GM18502 (cell line): ENCODE data around the gene NUP62CL.
"Not testable (repeated sequence)": the region's sequence is repeated elsewhere in the genome, so short reads cannot be mapped to it uniquely, and the experiment has no call there.

Experiments
- ATAC-seq: cut with Tn5 transposase; IDR thresholded peaks from one replicate; pipeline ENCODE4 v1.9.1; 2021; ENCODE audit warnings: mild to moderate bottlenecking; ENCODE audit not compliant: unreplicated experiment, poor library complexity

NUP62CL gene, protein sequence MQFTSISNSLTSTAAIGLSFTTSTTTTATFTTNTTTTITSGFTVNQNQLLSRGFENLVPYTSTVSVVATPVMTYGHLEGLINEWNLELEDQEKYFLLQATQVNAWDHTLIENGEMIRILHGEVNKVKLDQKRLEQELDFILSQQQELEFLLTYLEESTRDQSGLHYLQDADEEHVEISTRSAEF

DNA sequence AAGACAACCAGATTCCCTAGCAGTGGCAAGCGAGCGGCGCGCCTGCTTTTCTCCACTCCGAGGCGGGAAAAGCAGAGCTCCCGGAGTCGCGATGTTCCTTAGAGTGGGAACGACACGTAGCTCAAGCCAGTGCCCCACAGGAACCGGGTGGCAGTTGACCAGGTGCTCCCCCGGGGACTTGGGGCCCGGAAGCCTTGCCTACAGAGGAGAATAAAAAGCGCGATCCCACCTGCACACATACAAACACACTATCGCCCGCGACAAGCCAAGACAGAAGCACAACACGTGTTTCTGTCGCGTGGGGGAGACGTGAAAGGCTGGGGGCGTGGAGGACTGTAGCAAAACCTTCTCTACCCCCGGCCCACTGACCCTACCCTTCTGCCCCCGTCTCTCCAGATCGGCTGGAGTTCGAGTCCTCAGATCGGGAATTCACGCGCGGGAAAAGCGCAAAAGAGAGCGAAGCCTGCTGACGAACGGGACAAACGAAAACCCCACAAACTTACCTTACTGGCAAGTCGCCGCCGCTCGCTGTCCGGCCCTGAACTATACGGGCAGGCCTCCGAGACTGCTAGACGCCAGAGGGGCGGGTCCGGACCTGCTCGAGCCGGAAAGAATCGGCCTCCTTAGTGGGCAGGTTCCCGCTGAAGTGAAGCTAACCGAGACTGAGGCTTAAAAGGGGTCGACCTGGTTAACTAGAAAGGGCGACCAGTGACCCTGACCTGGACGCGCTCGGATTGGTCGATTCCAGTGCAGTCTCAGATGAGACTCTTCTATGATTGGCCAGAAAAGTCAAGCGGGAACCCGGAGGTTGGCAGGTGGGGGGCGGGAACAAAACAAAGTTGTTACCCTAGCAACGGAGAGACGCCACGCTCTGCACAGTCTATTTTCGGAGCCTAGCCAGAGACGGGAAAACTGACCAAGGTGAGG is at the start of gene NUP62CL, which contains the start of gene DNAAF6:
Gene NUP62CL, minus strand, starts transcription at position 664 of the 927 bp plus-strand sequence. CDS start 31,287 bp downstream, outside the sequence.
Gene DNAAF6, plus strand, starts transcription at position 842 of the 927 bp plus-strand sequence. CDS start 6,265 bp downstream, outside the sequence.
- ATAC-seq = no peak

GRCh38 chrX:107228486-107228819 is 22.2 kb upstream of the NUP62CL start:
- ATAC-seq = no peak

DNA sequence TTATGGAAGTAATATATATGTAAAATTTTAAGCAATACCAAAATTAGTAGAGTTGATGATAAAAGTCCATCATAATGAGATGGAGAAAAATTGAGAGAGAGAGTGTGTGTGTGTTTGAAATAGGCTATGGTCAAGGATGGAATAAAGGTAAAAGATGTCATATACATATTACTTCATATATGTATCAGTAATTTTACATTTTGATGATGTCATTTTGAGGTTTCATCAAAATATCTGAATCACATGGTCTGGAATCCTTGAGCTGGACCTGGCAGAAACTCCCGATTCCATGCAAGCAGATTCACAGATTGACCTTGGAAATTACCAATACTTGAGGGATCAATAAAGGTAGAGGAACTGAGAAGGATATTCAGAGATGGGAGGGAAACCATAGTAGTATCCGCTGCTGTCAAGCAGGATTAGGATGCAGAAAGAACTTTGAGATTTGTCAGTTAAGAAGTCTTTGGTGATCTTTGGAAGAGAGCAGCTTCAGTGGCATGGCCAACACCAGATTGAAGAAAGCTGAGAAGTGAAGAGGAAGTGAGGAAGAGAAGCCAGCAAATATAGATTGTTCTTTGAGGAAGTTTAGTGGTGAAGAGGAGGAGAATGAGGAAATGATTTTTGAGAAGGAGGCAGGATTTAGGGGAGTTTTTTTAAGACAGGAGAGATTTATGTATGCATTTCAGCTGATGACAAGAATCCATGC is 21.7 kb upstream of the NUP62CL start:
- no peak for ATAC-seq

- no peak for ATAC-seq
These were observed 20.5 kb upstream of the NUP62CL start for GRCh38 chrX:107226757-107227156.

GRCh38 chrX:107213477-107213876 is 7.2 kb upstream of the NUP62CL start:
- ATAC-seq = no peak

DNA sequence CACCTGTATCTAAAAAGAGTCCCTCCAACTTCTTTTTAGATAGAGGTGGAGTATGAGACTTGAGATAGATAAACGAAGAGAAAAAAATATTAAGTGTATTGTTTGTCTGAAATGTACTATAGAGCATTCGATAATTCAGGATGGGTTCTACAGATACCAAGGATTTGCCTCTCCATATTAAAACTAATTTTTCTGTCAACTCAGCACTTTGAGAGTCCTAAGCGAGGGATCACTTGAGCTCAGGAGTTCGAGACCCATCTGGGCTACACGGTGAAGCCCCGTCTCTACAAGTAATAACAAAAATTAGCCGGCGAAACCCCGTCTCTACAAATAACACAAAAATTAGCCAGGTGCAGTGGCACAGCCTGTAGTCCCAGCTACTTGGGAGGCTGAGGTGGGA is 1.7 kb upstream of the NUP62CL start:
- ATAC-seq = no peak

DNA sequence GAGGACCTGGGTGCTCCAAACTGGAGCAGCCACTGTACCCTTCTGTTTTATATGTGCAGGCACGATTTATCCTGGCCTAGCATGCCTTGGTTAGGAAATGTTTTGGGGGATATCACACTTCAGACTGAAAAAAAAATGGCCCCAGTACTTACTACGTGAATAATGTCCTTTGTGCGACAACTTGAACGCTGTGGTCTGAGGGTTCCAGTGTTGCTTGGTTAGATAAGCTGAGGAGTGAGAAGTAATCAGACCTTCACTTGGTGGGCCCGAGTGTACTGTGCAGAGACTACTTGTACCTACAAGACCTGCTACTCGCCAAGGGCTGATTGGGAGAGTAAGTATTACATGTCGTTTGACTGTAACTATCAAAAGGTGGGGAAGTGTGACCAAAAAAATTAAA is 856 bp upstream of the NUP62CL start:
- no peak for ATAC-seq

GRCh38 chrX:107206697-107207065 is 448 bp upstream of the NUP62CL start:
- no peak for ATAC-seq

GRCh38 chrX:107204068-107204605 is 2.1 kb downstream of the NUP62CL start:
- no peak for ATAC-seq

GRCh38 chrX:107199491-107199890 is 6.7 kb downstream of the NUP62CL start:
- no peak for ATAC-seq

GRCh38 chrX:107198074-107198473 is 8.2 kb downstream of the NUP62CL start:
- ATAC-seq = not testable (repeated sequence)

DNA sequence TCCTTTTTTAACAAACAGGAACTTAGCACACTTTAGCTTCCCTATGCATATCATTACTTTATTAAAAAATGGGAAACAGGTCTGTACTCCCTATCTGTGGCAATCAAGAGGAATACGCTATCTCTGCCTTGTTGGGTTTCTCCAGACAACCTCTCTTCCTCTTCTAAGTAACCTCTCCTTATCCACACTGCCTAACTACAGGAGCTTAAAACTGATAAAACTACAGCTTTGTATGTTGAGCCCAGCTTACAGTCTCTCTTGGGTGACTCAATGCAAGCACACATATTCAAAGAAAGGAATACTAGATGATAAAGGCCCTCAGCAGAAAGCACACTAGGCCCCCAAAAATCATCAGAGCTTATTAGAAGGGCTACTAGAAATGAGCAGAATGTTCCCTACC is 8.9 kb downstream of the NUP62CL start:
- ATAC-seq = no peak

DNA sequence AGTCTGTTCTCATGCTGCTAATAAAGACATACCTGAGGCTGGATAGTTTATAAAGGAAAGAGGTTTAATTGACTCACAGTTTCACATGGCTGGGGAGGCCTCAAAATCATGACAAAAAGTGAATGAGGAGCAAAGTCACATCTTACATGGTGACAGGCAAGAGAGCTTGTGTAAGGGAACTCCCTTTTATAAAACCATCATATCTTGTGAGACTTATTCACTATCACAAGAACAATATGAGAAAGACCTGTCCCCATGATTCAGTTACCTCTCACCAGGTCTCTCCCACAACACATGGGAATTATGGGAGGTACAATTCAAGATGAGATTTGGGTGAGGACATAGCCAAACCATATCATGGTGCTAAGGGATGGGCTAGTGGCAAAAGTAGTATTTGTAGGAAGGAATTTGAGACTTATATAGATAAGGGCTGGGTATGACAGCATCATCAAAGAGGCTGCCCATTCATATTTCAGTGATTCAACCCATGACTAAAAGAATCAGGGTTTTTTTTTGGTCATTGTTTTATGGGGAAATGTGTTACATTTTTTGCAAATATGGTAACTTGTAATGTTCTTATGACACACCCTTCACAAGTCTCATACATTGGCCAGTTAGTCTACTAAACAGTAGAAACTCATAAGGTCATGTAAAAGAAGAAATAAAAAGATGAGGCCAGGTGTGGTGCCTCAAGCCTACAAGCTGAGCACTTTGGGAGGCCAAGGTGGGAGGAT is 34.7 kb downstream of the NUP62CL start:
- ATAC-seq = no peak

- ATAC-seq = no peak
These were observed 37.5 kb downstream of the NUP62CL start for GRCh38 chrX:107168712-107169111.

DNA sequence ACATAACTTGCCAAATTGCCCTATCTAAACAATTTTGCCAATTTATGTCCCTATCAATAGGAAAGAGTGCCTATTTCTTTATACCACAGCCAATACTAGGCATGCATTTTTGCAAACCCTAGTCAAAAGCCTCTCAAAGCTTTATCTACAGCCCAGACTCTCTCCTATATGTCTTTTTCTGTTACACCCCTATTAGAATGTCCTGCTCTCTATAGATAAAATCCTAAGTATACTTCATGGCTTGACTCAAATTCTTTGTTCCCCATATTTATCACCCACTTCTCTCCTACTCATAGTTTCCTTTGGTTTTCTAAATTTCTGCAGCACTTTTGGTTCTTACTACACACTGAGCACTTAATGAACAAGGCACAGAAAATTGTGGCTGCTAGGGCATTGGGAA is 38.0 kb downstream of the NUP62CL start:
- no peak for ATAC-seq

- ATAC-seq = no peak
These were observed 38.9 kb downstream of the NUP62CL start for GRCh38 chrX:107167163-107167921.

DNA sequence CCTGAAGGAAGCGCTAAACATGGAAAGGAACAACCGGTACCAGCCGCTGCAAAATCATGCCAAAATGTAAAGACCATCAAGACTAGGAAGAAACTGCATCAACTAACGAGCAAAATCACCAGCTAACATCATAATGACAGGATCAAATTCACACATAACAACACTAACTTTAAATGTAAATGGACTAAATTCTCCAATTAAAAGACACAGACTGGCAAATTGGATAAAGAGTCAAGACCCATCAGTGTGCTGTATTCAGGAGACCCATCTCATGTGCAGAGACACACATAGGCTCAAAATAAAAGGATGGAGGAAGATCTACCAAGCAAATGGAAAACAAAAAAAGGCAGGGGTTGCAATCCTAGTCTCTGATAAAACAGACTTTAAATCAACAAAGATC is 48.6 kb downstream of the NUP62CL start:
- not testable (repeated sequence) for ATAC-seq

- ATAC-seq = not testable (repeated sequence)
These were observed 50.4 kb downstream of the NUP62CL start for GRCh38 chrX:107155621-107156430.
